GM21447 (cell line): ENCODE data around the gene ABHD6.
A peak's percentile ranks its signal among the peaks of the same experiment; 100 is the strongest.
"Not testable (repeated sequence)": the region's sequence is repeated elsewhere in the genome, so short reads cannot be mapped to it uniquely, and the experiment has no call there.

Experiments used
- ATAC-seq: cut with Tn5 transposase; IDR thresholded peaks from one replicate; pipeline ENCODE4 v1.9.1; 2021; ENCODE audit not compliant: unreplicated experiment

The ABHD6 gene

DNA sequence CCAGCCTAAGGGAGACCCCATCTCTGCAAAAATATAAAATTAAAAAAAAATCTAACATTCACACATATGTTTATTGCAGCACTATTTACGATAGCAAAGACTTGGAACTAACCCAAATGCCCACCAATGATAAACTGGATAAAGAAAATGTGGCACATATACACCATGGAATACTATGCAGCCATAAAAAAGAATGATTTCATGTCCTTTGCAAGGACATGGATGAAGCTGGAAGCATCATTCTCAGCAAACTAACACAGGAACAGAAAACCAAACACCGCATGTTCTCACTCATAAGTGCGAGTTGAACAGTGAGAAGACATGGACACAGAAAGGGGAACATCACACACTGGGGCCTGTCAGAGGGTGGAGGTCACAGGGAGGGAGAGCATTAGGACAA, 35.8 kb downstream of the ABHD6 start:
- ATAC-seq = not testable (repeated sequence)

DNA sequence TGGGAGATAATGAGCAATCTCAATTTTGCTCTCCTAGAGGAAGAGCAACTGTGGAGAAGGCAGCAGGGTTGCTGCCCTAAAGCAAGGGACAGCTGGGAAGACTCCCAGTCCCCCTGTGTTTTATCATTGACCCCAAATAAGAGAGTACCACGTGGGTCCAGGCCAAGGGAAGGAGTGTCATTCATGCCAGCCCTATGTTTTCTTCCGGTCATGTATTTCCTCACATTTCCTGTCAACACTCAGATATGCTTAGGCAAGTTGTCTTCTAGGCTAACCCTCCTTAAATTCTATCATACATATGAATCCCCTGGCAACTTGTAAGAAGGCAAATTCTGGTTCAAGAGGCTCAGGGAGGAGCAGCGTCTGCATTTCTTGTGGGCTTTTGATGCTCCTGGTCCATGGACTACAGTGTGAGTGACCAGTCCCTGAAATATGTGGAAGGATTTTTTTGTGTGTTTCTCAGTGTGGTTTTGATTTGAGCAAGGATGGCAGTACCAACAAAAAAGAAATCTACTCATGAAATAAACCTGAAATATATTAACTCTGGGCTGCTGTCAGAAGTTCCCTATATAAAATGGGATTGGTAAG, 36.5 kb downstream of the ABHD6 start:
- ATAC-seq = no peak

DNA sequence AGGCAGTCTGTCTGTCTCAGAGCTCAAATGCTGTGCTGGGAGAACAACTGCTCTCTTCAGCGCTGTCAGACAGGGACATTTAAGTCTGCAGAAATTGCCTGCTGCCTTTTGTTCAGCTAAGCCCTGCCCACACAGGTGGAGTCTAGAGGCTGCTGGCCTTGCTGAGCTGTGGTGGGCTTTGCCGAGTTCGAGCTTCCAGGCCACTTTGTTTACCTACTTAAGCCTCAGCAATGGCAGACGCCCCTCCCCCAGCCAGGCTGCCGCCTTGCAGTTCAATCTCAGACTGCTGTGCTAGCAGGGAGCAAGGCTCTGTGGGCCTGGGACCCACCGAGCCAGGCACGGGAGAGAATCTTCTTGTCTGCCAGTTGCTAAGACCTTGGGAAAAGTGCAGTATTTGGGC, 43.5 kb downstream of the ABHD6 start:
- no peak for ATAC-seq

DNA sequence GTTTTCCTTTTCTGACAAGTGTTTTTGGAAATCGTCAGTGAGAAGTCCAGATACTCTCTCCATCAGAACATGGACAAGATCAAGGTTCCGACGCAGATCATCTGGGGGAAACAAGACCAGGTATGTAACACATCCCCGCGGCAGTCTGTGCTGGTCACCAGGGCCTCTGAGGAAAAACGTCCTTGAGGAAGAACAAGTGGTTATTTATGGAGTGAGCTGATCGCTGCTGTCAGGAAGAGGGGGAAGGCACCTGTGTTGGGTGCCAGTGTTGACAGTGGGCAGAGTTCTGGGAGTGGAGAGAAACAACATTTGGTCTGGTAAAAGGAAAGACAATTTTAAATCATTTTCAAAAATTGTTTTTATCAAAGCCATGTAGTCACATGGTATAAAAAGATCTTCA, 47.7 kb downstream of the ABHD6 start:
- ATAC-seq = no peak

DNA sequence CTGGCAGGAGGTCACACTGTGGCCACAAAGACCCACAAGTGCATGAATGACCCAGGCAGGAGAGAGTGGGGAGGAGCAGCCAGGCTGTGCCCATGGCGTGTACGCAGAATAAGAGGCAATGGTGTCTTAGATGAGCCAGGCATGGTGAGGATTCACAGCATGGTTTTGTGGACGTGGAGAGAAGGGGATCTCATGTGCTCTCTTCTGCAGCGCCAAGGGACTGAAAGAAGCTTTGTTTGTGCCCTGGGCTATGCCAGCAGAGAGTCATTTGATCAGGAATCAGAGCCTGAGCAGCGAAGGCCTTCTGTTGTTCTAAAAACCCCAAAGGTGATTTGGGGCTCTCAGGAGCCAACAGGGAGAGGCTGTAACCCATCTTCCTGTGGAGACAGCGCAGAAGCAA, 49.8 kb downstream of the ABHD6 start:
- ATAC-seq = no peak

DNA sequence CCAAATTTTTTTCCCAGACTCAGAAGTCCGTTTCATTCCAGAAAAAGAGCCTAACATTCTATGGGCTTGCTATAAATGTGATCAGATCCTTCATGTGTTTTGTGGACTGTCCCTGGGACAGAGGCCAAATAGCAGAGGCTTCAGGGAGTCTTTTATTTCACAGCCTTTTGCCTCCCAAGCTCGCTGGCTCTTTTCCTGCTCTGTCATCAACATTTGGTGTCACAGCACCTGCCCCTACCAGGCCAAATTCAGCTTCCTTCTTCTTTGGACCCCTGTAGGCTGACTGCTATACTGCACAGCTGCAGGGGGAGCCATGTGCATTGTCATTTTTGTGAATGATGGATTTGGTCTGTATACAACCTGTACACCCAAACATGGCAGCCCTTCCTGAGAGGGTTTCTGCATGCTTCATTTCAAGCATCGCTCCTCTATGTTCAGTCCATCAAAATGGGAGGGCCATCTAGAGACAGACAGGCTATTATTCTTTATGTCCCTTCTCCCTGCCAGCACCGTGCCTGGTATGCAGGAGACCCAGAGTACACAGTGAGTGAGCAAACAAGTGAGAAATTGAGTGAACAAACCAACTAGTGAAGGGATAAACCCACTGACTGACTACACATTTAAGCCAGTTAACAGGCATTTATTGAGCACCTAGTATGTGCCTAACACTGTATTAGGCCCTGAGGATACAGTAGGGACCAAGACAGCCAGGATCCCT, 50.6 kb downstream of the ABHD6 start:
- ATAC-seq = no peak

DNA sequence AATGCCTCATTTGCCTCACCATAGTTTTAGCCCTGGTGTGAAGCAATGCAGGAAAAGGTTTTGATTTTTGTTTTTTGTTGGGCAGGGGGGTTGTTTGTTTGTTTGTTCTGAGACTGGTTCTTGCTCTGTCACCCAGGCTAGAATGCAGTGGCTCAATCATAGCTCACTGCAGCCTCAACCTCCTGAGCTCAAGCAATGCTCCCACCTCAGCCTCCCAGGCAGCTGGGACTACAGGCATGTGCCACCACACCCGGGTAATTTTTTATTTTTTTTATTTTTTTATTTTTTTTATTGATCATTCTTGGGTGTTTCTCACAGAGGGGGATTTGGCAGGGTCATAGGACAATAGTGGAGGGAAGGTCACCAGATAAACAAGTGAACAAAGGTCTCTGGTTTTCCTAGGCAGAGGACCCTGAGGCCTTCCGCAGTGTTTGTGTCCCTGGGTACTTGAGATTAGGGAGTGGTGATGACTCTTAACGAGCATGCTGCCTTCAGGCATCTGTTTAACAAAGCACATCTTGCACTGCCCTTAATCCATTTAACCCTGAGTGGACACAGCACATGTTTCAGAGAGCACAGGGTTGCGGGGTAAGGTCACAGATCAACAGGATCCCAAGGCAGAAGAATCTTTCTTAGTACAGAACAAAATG, 51.5 kb downstream of the ABHD6 start:
- ATAC-seq = not testable (repeated sequence)

DNA sequence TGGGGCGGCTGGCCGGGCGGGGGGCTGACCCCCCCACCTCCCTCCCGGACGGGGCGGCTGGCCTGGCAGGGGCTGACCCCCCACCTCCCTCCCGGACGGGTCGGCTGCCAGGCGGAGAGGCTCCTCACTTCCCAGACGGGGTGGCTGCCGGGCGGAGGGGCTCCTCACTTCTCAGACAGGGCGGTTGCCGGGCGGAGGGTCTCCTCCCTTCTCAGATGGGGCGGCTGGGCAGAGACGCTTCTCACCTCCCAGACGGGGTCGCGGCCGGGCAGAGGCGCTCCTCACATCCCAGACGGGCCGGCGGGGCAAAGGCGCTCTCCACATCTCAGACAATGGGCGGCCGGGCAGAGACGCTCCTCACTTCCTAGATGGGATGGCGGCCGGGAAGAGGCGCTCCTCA, 52.9 kb downstream of the ABHD6 start:
- ATAC-seq = not testable (repeated sequence)

DNA sequence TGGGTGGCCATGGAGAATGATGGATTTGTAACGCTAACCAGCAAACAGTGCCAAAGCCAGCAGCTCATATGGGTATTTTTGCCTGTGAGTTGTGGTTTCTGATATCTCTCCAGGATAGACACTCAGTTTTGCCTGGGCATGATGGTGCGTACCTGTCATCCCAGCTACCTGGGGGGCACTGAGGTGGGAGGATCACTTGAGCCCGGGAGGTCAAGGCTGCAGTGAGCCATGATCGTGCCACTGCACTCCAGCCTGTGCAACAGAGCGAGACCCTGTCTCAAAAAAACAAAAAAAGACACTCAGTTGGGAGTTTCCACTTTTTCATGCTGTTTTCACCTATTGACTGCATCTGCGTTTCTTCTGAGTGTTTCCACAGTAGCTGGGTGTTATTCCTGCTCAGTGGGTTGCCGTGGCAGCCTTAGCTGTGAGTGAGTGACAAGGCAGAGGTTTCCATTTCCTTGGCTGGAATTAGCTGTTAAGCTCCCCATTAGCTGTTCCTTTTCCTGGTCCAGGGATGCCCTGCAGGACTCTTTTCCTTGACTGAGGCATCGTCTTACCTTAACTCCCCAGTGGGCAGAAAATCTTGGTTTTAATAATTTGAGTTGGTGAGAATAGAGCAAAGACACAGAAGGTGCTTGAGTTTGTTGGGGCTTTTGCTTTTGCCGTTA, 54.2 kb downstream of the ABHD6 start:
- no peak for ATAC-seq

DNA sequence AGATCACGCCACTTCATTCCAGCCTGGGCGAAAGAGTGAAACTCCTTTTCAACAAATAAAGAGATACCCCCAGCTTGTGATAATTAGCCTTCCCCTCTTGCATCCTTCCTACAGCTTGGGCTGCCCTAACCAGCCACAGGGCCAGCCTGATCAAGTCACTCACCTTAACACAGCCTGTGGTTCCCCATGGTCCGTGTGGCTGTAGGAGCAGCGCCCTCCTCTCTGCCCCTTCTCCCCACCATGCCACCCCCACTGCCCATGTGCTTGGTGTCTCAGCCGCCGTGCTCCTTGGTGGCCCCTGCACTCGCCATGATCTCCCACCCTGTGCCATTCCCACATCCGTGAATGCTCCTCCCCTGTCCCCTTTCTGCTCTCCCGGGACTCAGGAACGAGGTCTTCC, 55.3 kb downstream of the ABHD6 start:
- ATAC-seq = no peak

DNA sequence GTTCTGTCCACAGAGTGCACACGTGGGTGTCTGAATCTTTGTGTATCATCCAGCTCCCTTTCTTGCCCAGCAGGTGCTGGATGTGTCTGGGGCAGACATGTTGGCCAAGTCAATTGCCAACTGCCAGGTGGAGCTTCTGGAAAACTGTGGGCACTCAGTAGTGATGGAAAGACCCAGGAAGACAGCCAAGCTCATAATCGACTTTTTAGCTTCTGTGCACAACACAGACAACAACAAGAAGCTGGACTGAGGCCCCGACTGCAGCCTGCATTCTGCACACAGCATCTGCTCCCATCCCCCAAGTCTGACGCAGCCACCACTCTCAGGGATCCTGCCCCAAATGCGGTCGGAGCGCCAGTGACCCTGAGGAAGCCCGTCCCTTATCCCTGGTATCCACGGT, 55.9 kb downstream of the ABHD6 start:
- no peak for ATAC-seq

DNA sequence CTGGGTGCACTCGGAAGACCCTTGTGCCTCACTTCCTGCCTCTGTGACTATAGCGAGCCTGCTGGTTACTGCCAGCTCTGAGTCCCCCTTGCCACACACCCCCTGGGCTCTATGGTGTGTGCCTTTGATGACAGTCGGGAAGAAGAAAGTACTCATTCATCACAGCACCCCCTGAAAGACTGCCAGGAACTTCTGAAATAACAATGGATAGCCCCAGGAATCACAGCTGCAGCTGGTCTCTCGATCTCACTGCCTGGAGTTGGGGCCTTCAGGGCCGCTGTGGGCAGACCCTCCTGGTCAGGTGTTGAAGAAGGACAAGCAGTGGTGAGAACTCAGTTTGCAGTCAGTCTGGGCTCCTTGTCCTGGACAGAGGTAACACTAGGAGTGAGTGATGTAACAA, 58.7 kb downstream of the ABHD6 start:
- no peak for ATAC-seq

DNA sequence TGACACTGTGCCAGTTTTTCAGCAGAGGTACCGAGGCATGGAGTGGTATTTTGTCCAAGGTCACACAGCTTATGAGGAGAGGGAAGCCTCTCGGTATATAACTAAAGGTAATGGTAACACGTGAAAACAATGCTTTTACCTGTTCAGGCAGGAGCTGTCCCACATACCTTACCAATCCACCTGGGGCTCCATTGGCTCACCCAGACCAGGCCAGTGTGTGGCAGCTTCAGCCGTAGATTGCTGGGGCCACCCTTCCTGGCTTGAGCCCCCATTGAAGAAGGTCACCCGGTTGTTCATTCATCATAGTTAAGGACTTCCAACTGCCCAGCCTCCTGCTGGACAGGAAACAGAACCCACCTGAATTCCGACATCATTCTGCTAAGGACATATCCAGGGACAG, 59.3 kb downstream of the ABHD6 start:
- no peak for ATAC-seq

DNA sequence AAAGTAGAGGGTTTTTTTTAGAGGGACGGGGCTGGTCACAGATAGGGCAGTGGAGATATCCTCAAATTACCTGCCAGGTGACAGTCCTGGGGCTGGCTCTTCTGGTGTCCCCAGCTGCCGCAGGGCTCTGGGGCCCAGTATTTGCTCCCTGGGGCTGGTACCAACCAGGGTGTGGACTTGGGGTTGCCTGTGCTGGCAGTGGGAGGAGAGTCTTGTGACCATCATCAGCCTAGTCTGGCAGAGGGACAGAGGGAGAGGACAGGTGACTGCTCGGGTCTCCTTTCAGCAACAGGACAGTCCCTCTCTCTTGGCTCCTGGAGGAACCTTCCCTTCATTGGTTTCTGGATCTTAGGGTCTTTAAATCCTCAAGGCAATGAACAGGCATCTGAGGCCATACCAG, 60.6 kb downstream of the ABHD6 start:
- no peak for ATAC-seq

DNA sequence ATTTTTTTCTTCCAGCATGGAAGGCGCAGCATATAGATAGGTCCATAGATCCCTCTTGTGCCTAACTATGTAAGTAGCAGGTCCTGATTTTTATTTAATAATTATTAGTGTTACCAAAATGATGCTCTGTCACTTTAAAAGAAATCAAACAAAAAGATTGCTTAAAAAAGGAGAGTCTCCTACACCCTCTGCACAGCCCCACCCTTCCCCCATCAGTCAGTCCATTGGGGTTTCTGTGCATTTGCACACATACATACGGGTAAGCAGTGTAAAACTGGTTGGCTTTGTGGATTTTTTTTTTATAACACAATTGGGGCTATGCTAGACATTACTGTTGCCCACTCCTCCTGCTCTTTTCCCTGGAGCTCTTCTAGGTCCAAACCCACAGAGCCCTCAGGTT, 61.5 kb downstream of the ABHD6 start:
- ATAC-seq = no peak

DNA sequence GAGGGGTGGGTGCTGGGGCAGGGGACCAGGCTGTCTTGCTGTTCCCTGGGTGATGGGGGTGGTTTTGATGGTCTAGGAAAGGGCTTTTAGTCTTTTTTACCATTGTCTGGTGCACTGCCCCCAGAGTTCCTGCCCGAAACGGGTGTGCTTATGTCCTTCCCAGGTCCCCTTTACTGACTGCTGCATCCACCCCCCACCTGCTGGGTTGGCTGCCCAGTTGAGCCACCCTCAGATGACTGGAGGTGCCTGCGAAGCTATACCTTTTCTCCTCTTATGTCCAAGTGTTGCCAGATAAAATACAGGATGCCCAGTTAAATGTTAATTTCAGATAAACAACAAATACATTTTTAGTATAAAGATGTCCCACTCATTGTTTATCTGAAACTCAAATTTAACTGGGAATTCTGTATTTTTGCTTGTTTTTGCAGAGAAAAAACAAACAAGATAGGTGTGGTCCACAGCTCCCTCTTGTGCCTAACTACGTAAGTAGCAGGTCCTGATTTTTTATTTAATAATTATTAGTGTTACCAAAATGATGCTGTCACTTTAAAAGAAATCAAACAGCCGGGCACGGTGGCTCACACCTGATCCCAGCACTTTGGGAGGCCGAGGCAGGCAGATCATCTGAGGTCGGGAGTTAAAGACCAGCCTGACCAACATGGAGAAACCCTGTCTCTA, 62.4 kb downstream of the ABHD6 start:
- ATAC-seq = no peak

DNA sequence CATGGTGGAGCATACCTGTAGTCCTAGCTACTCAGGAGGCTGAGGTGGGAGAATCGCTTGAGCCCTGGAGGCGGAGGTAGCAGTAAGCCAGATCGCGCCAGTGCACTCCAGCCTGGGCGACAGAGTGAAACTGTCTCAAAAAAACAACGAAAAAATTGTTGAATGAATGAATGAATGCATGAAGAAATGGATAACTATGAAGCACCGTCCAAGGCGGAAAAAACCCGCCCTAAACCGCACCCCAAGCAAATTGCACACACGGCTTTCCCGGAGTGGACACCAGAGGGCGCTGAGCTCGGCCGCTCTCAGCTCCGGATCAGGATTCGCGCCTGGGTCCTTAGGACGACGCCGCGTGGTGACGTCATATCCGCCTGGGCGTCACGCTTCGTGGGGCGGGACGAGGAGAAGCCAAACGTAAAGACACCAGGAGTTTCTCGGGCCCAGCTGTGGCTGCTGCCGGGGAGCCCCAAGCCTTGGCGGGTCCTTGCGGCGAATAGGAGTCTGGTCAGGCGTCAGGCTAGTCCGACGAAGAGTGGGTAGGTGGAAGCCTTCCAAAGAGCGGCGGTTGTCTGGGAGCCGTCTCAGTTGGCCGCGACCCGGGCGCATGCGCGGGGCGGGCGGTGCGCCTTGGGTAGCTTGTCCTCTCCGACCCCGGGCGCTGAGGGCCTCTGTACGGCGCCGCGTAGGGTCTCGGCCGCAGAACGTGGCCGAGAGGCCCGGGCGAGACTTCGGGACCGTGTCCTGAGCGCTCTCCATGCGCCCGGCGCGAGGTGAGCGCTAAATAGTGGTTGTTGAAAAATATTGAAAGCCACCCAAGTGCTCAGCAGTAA, 68.5 kb downstream of the ABHD6 start, which contains the start of the genes HTD2 and RPP14:
Gene HTD2 (plus strand): TSS at position 639 of the 830 bp plus-strand sequence. CDS start 11,094 bp downstream, outside the sequence.
Gene RPP14 (plus strand): TSS at position 364 of the 830 bp plus-strand sequence. CDS start 4,085 bp downstream, outside the sequence.
- peak; percentile 86 for ATAC-seq

DNA sequence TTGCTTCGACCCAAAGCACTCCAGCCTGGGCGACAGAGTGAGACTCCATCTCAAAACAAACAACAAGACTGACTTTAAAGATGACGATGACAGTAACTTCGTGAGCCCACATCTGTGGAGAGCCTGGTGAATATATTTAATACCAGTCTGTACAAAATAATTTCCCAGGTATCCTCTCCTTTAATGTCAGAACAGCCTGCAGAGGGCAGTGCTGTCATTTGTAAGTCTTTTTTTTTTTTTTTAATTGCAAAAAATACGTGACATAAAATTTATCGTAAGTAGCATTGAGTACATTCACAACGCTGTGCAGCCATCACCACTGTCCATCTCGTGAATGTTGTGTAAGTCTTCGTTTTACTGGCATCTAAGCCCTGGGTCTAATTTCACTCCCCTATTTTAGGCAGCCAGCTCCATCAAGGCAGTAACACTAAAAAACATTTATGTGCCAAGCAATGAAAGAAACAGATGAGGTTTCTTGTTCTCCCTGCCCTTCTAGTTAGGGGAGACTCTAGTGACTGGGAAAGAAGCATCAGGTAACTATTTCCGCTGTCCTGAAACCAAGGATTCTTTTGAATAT, 70.1 kb downstream of the ABHD6 start:
- no peak for ATAC-seq

DNA sequence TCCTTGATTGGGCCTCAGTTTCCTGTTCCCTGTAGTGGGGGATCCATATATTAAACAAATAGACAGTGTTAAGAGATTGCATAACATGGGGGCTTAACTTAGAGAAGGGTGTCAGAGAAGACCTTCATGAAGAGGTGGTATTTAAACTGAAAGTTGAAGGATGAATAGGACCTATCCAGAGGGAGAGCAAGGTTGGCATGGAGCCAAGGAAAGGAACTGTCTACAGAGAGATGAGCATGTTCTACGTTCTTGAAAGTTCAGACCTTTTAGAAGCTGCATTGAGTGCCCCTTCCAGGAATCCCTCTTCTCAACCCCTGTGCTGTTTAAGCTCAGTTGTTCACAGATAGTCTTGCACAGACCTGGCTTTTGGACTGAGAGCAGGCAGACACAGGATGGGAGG, 71.1 kb downstream of the ABHD6 start:
- no peak for ATAC-seq

DNA sequence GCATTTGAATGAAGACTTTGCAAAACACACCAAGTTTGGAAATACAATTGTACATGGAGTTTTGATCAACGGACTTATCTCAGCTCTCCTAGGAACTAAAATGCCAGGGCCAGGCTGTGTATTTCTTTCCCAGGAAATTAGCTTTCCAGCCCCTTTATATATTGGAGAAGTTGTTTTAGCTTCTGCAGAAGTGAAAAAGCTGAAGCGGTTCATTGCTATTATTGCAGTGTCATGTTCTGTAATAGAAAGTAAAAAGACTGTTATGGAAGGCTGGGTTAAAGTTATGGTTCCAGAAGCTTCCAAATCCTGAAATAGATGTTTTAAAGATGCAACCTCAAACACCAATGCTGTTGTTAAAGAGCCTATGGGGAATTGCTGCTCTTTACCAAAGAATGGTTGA, 80.2 kb downstream of the ABHD6 start:
- ATAC-seq = no peak
